GM19463 (cell line): ENCODE measurements around the gene ADAMTS12.
A peak's percentile ranks its signal among the peaks of the same experiment; 100 is the strongest.

Experiments used
- ATAC-seq: cut with Tn5 transposase; IDR thresholded peaks from one replicate; pipeline ENCODE4 v1.9.1; 2021; ENCODE audit warnings: mild to moderate bottlenecking, moderate library complexity; ENCODE audit not compliant: unreplicated experiment

ADAMTS12 gene

GRCh38 chr5:33719769-33720168 is 172.0 kb downstream of the ADAMTS12 start:
- no peak for ATAC-seq

DNA sequence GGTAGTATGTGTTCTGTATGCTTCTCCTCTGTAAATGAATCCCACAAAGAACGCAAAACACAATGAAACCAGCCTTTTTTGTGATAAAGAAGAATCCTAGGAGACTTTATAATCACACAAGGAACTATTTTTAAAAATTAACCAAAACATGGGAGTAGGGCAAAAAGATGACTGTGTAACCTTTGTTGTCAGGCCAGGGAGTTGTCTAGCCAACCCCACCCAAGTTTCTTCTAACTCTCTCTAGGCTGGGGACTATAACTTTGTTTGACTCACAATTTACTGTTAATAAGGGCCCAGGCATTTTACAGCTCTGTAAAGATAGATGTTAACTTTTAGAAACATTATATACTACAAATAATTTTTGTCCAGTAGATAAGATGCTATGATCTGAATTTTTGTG is 176.1 kb downstream of the ADAMTS12 start:
- ATAC-seq, result no peak

- ATAC-seq, result no peak
Observed at GRCh38 chr5:33713136-33713765, 178.5 kb downstream of the ADAMTS12 start.

DNA sequence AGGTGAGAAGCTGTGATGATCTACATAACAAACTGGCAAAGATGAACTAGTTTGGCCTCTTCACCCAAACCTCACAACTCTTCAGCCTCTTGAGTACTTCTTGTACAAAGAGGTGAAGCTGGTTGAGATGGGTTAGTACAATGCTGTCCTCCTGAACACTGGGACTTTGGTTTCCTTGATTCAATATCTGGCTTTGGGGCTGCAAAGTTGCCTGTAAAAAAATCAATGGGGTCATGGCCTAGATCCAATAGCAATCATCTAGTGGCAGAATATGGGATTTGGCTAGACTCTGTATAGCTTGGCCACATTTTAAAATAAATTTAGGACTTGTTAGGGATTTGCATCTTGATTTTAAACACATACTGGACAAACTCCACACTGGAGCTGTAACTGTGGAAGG is 179.1 kb downstream of the ADAMTS12 start:
- ATAC-seq, result no peak

DNA sequence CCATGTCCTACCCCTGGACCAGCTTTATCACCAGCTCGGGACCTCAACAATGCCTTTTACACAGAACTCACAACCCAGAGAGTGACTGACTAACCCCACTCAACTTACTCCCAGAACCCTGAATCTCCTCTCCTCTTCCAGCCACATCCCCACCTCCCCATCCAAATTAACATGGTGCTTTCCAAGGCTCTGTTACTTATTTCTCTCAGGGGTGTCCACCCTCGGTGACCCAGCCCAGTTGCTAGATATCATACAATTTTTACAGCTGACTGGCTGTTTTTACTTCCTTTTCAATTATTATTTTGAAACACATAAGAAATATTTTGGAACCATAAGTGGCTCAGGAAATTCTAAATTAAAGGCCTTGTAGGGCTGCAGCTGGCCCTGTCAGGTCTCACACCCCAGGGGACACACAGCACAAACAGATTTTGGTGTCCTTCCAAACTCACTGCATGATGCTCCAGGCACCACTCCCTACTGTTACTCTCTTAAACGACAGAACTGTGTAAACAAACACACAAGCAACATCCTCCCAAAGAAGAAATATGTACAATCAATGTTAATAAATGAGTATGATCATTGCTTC is 180.6 kb downstream of the ADAMTS12 start:
- no peak for ATAC-seq

GRCh38 chr5:33702867-33703266 is 188.9 kb downstream of the ADAMTS12 start:
- no peak for ATAC-seq

GRCh38 chr5:33701951-33702350 is 189.8 kb downstream of the ADAMTS12 start:
- ATAC-seq, result no peak

GRCh38 chr5:33701251-33701650 is 190.5 kb downstream of the ADAMTS12 start:
- ATAC-seq, result no peak

DNA sequence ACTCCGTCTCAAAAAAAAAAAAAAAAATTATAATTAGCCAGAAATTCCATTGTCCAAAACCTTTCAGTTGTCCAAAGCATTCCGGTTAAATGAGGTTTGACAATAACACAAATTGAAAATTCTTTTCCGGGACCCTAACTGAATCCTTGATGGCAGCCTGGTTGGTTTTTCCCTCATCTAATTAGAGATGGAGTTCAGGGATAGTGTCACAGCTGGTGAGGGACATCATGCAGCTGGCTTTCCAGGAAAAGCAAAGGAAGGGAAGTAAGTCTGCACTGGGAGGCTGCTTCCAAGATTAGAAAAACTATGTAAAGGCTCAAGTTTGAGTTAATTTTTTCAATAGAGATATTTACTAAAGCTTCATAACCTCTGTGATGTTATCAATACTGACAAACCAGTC is 195.4 kb downstream of the ADAMTS12 start:
- ATAC-seq, result no peak

- ATAC-seq, result no peak
Observed at GRCh38 chr5:33692980-33693379, 198.8 kb downstream of the ADAMTS12 start.

GRCh38 chr5:33691856-33692255 is 199.9 kb downstream of the ADAMTS12 start:
- no peak for ATAC-seq

DNA sequence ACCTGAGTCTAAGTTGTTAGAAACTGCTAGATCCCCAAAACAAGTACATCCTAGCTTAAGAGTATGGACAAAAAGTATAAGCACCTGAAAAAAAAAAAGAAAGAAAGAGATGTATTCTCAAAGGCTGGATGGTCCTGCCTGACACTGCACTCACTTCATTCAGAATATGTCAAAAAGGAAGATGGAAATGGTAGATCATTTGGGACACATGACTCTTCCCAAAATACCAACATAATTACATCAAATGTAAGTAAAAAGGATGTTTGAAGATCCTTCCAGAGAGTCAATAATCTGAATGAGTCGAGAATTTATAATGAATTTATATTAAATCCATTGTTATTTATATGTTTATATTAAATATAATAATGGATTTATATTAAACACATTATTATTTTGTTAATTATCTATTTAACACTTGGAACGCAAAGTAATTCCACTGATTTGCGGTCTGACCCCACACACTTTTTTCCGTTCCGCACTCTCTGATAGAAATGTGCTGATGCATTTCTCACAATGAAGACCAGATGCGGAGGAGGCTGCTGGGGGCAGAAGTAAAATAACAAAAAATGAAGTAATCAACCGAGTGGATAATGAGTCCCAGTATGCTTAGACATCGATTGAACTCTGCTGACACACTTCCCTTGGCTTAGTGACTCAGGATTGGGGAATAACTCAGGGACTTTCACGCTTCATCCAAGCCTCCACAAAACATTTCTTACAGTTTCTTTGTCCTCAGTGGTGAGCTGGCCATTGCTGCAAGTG is 201.2 kb downstream of the ADAMTS12 start:
- no peak for ATAC-seq

GRCh38 chr5:33688526-33688925 is 203.3 kb downstream of the ADAMTS12 start:
- ATAC-seq, result no peak

GRCh38 chr5:33688066-33688465 is 203.7 kb downstream of the ADAMTS12 start:
- ATAC-seq, result no peak

DNA sequence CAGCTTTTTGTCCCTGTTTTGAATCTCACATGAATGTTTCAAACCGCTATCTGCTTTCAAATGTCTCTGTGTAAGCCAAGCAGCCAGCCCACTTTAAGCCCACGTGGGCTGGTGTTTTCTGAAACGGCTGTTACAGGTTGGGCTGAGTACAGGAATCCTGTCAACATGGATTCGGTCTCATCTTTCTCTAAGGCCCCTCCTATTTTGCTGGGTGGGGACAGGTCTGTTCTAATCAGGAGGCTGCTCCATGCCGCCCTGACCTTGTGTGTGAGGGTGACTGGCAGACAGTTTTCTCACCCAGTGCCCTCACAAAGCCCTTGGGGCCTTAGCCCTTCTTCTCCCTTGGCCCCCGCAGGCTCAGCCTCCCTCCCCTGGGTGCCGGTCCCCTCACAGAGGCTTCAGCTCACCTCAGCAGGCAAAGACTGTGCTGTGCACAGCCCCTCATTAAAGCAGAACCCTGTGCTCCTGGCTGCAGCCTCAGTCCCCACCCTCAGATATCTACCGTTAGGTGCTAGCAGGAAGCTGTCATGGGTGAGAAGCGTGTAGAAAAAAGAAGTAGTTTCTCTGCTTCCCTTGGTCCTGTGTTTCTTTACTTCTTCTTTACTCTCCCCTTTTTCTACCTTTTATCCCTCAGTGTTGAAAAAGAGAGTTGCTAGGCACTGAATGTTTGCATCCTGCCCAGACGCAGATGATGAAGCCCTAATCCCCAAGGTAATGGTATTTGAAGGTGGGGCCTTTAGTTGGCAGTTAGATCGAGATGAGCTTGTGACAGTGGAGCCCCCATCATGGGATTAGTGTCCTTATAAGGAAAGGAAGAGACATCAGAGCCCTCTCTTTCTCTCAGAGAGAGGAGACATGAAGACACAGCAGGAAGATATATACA is 205.7 kb downstream of the ADAMTS12 start:
- ATAC-seq, result no peak

DNA sequence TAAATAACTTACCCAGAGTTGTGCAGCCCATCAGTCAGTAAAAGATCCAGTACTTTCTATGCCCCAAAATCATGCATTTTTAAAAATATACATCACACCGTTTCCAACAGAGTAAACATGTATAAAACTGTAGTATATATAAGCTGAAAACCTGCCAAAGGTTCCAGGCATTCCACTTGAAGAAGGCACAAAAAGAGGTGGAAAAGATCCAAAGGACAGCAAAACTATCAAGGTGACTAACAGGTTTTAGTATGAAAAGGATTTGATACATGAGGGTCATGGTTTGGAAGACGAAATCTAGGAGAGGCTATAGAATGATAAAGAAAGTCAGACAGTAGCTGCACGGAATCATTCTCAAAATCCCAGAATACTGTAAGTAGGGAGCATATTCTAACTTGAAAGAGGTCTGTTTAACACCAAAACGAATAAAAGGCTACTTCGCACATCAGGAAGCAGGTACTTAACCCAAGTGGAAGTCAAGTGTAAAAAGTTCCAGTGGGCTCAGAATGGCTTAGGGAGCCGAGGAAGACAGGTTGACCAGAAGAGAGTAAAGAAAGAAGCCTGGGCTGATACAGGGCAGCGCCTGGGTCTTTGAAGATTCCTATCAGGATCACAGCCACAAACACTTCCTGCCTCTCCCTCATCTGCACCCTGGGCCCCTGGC is 207.2 kb downstream of the ADAMTS12 start:
- no peak for ATAC-seq

- ATAC-seq, result no peak
Observed at GRCh38 chr5:33679791-33680190, 212.0 kb downstream of the ADAMTS12 start.

- peak; percentile 69 for ATAC-seq
Observed at GRCh38 chr5:33675958-33676464, 215.8 kb downstream of the ADAMTS12 start.

GRCh38 chr5:33671700-33672291 is 220.0 kb downstream of the ADAMTS12 start:
- no peak for ATAC-seq
